ENCODE measurements around the gene VCL.

The VCL gene

DNA sequence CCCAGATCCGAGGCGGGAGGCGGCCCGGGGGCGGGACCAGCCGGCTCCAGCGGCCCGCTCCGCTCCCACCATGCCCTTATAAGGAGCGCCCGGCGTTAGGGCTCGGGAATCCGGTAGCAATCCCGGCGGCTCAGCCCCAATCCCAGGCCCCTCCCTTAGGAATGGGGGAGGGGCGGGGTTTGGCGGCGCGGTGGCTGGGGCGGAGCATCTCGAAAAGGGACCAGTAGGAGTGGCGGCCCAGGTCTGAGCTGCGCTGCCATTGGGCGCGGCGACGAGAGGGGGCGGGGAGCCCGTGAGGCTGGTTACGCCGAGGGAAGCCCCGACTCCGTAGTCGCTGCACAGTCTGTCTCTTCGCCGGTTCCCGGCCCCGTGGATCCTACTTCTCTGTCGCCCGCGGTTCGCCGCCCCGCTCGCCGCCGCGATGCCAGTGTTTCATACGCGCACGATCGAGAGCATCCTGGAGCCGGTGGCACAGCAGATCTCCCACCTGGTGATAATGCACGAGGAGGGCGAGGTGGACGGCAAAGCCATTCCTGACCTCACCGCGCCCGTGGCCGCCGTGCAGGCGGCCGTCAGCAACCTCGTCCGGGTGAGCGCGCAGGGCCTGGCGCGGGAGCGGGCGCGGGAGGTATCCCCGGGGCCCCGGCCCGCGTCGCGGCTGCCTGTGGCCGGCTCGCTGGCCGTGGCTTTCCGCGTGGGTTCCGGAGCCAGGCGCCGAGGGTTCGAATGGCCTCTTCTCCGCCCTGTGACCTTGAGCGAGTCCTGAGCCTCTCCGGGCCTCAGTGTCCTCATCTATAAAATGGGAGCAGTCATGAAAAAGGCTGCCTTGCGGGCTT, at the start of gene VCL:
TSS of gene VCL (plus strand) at position 330 of the 836 bp plus-strand sequence. CDS start at position 422, 92 bp downstream.
- Histone ChIP-seq H3K27ac (peak within 1 kb of the TSS; percentile 97 to 99), H3K4me3 (peak within 1 kb of the TSS; percentile 96)
- TF ChIP-seq, protein P1, sequence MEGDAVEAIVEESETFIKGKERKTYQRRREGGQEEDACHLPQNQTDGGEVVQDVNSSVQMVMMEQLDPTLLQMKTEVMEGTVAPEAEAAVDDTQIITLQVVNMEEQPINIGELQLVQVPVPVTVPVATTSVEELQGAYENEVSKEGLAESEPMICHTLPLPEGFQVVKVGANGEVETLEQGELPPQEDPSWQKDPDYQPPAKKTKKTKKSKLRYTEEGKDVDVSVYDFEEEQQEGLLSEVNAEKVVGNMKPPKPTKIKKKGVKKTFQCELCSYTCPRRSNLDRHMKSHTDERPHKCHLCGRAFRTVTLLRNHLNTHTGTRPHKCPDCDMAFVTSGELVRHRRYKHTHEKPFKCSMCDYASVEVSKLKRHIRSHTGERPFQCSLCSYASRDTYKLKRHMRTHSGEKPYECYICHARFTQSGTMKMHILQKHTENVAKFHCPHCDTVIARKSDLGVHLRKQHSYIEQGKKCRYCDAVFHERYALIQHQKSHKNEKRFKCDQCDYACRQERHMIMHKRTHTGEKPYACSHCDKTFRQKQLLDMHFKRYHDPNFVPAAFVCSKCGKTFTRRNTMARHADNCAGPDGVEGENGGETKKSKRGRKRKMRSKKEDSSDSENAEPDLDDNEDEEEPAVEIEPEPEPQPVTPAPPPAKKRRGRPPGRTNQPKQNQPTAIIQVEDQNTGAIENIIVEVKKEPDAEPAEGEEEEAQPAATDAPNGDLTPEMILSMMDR (IDR thresholded peaks at IDR 0.05), result no peak
- peak; percentile 99 for DNase-seq (ENCODE audit: low spot score)

DNA sequence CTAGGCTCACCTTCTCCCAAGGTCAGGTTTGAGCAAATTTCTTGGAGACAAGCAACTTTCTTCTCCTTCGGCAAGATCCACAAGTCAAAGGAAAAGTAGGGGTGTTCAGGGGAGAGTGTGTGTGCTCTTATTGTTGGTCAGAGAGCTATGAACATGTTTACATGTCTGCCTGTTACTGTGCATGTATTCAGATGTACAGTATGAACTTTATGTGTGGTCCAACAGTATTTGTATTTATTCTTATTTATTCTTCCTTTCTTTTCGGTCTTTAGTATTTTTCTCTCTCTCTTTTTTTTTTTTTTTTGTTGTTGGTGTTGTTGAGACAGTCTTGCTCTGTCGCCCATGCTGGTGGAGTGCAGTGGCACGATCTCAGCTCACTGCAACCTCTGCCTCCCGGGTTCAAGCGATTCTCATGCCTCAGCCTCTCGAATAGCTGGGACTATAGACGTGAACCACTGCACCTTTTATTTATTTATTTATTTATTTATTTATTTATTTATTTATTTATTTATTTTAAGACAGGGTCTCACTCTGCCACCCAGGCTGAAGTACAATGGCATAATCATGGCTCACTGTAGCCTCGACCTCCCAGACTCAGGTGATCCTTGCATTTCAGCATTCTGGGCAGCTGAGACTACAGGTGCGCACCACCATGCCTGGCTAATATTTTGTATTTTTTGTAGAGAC, 48.8 kb upstream of the VCL start:
- DNase-seq (ENCODE audit: low spot score), result no peak
- Histone ChIP-seq H3K4me3 (no peak overlapping the region), H3K27ac (no peak overlapping the region)
- TF ChIP-seq, protein P1 (IDR thresholded peaks at IDR 0.05), result no peak

DNA sequence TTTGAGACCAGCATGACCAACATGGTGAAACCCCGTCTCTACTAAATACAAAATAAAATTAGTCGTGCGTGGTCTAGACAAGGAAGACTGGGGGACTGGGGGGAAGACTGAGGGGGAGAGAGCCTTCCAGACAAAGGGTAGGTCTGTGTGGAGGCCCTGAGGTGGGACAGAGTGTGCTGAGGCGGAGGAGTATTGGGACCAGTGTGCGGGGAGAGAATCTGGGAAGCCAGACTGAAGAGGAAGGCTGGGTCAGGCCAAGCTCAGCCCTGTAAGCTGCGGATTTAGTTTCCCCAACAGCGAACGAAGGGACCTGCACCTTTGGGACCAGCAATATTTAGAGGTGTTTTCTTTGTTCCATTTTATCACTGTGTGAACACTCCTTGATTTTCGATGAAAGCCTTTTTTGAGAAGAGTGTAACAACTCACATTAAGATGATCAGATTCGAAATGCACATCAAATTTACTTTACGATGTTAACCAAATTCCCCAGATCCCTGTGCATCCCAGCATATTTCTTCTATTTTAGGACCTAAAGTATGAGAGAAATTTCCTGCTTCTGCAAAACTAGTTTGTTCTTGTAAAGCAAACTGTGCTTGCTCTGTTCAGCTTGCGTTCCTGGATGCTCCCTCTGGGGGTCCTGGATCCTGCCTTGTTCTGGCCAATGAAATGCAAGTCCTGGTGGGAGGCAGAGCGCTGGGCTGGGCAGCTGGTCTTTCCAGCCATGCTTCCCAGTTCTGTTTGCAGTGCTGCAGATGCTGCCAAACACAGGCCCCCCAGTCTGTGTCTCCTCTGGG, 47.6 kb upstream of the VCL start:
- TF ChIP-seq, protein P1 (IDR thresholded peaks at IDR 0.05), result no peak
- no peak overlapping the region for H3K4me3 ChIP-seq
- peak overlapping the region in 1 of 2 donors; percentile 26 for H3K27ac ChIP-seq
- no peak for DNase-seq (ENCODE audit: low spot score)

DNA sequence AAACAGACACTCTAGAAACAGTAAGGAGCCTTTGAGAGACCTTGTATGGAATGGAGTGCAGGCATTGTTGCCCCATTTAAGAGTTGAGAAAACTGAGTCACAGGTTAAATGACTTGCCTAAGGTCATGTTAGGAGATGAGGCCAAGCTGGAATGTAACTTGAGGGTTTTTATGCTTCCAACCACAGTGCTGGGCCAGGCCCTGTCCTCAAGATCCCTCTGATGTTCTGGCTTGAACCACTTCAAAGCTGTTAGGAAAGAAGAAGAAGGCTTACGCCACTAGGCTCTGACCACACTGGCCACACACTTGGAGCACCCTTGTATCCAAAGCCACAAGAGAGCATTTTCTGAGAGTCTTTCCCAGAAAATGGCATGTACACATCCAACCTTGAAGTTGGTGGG, 44.3 kb upstream of the VCL start:
- Histone ChIP-seq H3K4me3 (no peak overlapping the region), H3K27ac (no peak overlapping the region)
- no peak for DNase-seq (ENCODE audit: low spot score)
- TF ChIP-seq, protein P1 (IDR thresholded peaks at IDR 0.05), result no peak

DNA sequence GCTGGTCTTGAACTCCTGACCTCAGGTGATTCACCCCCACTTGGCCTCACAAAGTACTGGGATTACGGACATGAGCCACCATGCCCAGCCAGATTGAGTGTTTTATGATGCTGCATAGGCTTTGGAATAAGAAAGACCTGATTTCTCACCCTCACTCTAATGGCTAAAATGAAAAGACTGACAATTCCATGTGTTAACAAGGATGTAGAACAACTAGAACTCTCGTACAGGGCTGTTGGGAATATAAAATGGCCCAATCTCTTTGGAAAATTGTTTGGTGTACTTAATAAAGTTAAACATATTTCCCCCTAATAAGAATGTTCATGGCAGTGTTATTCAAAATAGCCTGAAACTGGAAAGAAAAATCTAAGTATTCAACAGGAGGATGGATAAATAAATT, 43.2 kb upstream of the VCL start:
- Histone ChIP-seq H3K27ac (no peak overlapping the region), H3K4me3 (no peak overlapping the region)
- TF ChIP-seq, protein P1 (IDR thresholded peaks at IDR 0.05), result no peak
- DNase-seq (ENCODE audit: low spot score), result no peak

DNA sequence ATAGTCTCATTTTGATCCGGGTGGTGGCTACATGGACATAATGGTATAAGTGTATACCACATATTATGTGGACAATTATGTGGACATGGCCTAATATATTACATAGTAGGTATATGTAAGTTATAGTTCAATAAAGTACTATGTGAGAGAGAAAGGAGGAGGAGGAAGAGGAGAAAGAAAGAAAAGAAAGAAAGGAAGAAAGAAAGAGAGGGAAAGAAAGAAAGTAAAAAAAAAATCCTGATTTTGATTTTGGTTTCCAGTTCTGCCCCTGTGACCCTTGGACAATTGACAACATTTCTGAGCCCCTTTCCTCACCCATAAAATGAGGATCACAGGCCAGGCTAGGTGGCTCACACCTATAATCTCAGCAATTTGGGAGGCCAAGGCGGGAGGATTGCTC, 42.2 kb upstream of the VCL start:
- Histone ChIP-seq H3K4me3 (no peak overlapping the region), H3K27ac (no peak overlapping the region)
- TF ChIP-seq, protein P1 (IDR thresholded peaks at IDR 0.05), result no peak
- DNase-seq (ENCODE audit: low spot score), result no peak

All from coronary artery (tissue), 2 donors.